ENCODE results near the gene SPTB.

The SPTB gene

GRCh38 chr14:64828071-64828470, 51.6 kb downstream of the SPTB start:
- no peak for TF ChIP-seq FOXM1 (IDR thresholded peaks at IDR 0.05; ENCODE audit: borderline replicate concordance, low read depth)
- no peak for TF ChIP-seq ZBTB7A (IDR thresholded peaks at IDR 0.05; ENCODE audit: low read depth)
- TF ChIP-seq, protein P1, sequence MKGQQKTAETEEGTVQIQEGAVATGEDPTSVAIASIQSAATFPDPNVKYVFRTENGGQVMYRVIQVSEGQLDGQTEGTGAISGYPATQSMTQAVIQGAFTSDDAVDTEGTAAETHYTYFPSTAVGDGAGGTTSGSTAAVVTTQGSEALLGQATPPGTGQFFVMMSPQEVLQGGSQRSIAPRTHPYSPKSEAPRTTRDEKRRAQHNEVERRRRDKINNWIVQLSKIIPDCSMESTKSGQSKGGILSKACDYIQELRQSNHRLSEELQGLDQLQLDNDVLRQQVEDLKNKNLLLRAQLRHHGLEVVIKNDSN (IDR thresholded peaks at IDR 0.05), result no peak
- TF ChIP-seq EGR1 (IDR thresholded peaks at IDR 0.05), result no peak
- TF ChIP-seq EP300 (IDR thresholded peaks at IDR 0.05; ENCODE audit: borderline replicate concordance), result no peak
- no peak for TF ChIP-seq TAF1 (IDR thresholded peaks at IDR 0.05; ENCODE audit: low read depth)
- TF ChIP-seq, protein P2, sequence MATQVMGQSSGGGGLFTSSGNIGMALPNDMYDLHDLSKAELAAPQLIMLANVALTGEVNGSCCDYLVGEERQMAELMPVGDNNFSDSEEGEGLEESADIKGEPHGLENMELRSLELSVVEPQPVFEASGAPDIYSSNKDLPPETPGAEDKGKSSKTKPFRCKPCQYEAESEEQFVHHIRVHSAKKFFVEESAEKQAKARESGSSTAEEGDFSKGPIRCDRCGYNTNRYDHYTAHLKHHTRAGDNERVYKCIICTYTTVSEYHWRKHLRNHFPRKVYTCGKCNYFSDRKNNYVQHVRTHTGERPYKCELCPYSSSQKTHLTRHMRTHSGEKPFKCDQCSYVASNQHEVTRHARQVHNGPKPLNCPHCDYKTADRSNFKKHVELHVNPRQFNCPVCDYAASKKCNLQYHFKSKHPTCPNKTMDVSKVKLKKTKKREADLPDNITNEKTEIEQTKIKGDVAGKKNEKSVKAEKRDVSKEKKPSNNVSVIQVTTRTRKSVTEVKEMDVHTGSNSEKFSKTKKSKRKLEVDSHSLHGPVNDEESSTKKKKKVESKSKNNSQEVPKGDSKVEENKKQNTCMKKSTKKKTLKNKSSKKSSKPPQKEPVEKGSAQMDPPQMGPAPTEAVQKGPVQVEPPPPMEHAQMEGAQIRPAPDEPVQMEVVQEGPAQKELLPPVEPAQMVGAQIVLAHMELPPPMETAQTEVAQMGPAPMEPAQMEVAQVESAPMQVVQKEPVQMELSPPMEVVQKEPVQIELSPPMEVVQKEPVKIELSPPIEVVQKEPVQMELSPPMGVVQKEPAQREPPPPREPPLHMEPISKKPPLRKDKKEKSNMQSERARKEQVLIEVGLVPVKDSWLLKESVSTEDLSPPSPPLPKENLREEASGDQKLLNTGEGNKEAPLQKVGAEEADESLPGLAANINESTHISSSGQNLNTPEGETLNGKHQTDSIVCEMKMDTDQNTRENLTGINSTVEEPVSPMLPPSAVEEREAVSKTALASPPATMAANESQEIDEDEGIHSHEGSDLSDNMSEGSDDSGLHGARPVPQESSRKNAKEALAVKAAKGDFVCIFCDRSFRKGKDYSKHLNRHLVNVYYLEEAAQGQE (IDR thresholded peaks at IDR 0.05; ENCODE audit: low read depth), result no peak
- no peak for TF ChIP-seq YY1 (IDR thresholded peaks at IDR 0.05; ENCODE audit: low read depth)
- no peak for TF ChIP-seq MAX (IDR thresholded peaks at IDR 0.05)
- no peak for TF ChIP-seq CREB1 (IDR thresholded peaks at IDR 0.05; ENCODE audit: low read depth)
- no peak for TF ChIP-seq TEAD4 (IDR thresholded peaks at IDR 0.05)

DNA sequence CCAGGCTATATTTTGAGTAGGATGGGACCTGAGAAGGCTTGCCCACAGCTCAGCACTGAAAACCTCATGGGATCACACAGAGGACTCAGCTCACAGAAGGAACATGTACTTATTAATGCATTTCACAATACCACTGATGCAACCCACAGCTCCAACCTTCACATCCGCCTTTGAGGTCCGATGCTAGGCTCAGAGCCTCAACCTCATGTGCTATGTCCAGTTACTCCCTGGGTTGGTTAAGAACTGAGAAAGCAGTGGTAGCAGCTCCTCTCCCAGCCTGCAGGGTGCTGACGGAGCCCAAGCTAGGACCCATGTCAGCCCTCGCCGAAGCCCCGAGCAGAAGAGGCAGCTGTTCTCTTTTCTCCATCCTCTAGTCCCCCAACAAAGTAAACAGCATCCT, 52.9 kb downstream of the SPTB start:
- TF ChIP-seq TCF12 (IDR thresholded peaks at IDR 0.05; ENCODE audit: low read depth) (no peak), TEAD4 (IDR thresholded peaks at IDR 0.05) (no peak), YY1 (IDR thresholded peaks at IDR 0.05; ENCODE audit: low read depth) (no peak), NFIC (IDR thresholded peaks at IDR 0.05) (no peak), CREB1 (IDR thresholded peaks at IDR 0.05; ENCODE audit: low read depth) (no peak), EP300 (IDR thresholded peaks at IDR 0.05; ENCODE audit: borderline replicate concordance) (no peak), ZBTB7A (IDR thresholded peaks at IDR 0.05; ENCODE audit: low read depth) (no peak), RAD21 (IDR thresholded peaks at IDR 0.05; ENCODE audit: low read depth) (no peak), CEBPB (IDR thresholded peaks at IDR 0.05) (no peak), FOXM1 (IDR thresholded peaks at IDR 0.05; ENCODE audit: borderline replicate concordance, low read depth) (no peak), EGR1 (IDR thresholded peaks at IDR 0.05) (no peak), TAF1 (IDR thresholded peaks at IDR 0.05; ENCODE audit: low read depth) (no peak), MAX (IDR thresholded peaks at IDR 0.05) (no peak)
- TF ChIP-seq, protein P1 (IDR thresholded peaks at IDR 0.05), result no peak
- TF ChIP-seq, protein P2 (IDR thresholded peaks at IDR 0.05; ENCODE audit: low read depth), result no peak

GRCh38 chr14:64826333-64826732, 53.4 kb downstream of the SPTB start:
- TF ChIP-seq CEBPB (IDR thresholded peaks at IDR 0.05), result no peak
- TF ChIP-seq, protein P2 (IDR thresholded peaks at IDR 0.05; ENCODE audit: low read depth), result no peak
- no peak for TF ChIP-seq ZBTB7A (IDR thresholded peaks at IDR 0.05; ENCODE audit: low read depth)
- no peak for TF ChIP-seq NFIC (IDR thresholded peaks at IDR 0.05)
- TF ChIP-seq RAD21 (IDR thresholded peaks at IDR 0.05; ENCODE audit: low read depth), result no peak
- no peak for TF ChIP-seq TCF12 (IDR thresholded peaks at IDR 0.05; ENCODE audit: low read depth)
- TF ChIP-seq CREB1 (IDR thresholded peaks at IDR 0.05; ENCODE audit: low read depth), result no peak
- TF ChIP-seq TAF1 (IDR thresholded peaks at IDR 0.05; ENCODE audit: low read depth), result no peak
- TF ChIP-seq, protein P1 (IDR thresholded peaks at IDR 0.05), result no peak
- TF ChIP-seq TEAD4 (IDR thresholded peaks at IDR 0.05), result no peak
- no peak for TF ChIP-seq YY1 (IDR thresholded peaks at IDR 0.05; ENCODE audit: low read depth)
- no peak for TF ChIP-seq EP300 (IDR thresholded peaks at IDR 0.05; ENCODE audit: borderline replicate concordance)
- no peak for TF ChIP-seq EGR1 (IDR thresholded peaks at IDR 0.05)
- no peak for TF ChIP-seq MAX (IDR thresholded peaks at IDR 0.05)

DNA sequence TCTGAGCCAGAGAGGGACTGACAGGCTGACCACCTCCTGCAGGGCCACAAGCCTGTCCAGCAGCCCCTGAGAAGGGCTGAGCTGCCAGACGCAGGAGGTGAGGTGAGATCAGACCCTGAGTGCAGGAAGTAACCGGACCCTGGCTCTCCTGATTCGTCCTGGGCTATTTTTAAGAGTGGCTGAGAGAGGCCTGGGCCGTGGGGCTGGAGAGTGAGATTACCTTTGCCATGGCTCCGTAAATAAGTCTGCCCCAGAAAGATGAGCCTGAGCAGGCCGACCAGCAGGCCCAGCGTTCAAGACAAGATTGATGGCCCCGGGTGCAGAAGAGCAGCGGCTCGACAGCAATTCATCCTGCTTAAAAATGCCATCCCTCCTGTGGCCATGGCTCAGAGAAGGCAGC, 54.2 kb downstream of the SPTB start:
- TF ChIP-seq EP300 (IDR thresholded peaks at IDR 0.05; ENCODE audit: borderline replicate concordance) (no peak), CEBPB (IDR thresholded peaks at IDR 0.05) (no peak), RAD21 (IDR thresholded peaks at IDR 0.05; ENCODE audit: low read depth) (no peak), CREB1 (IDR thresholded peaks at IDR 0.05; ENCODE audit: low read depth) (no peak), FOXM1 (IDR thresholded peaks at IDR 0.05; ENCODE audit: borderline replicate concordance, low read depth) (no peak), TAF1 (IDR thresholded peaks at IDR 0.05; ENCODE audit: low read depth) (no peak), EGR1 (IDR thresholded peaks at IDR 0.05) (no peak), NFIC (IDR thresholded peaks at IDR 0.05) (no peak), TEAD4 (IDR thresholded peaks at IDR 0.05) (no peak), MAX (IDR thresholded peaks at IDR 0.05) (no peak), TCF12 (IDR thresholded peaks at IDR 0.05; ENCODE audit: low read depth) (no peak), ZBTB7A (IDR thresholded peaks at IDR 0.05; ENCODE audit: low read depth) (no peak), YY1 (IDR thresholded peaks at IDR 0.05; ENCODE audit: low read depth) (no peak)
- TF ChIP-seq, protein P2 (IDR thresholded peaks at IDR 0.05; ENCODE audit: low read depth), result no peak
- TF ChIP-seq, protein P1 (IDR thresholded peaks at IDR 0.05), result no peak

Data from Ishikawa (cell line).